Fibroblast of pulmonary artery (primary cell): ENCODE results near the gene MMP13.
A peak's percentile ranks its signal among the peaks of the same experiment; 100 is the strongest.
"Not testable (repeated sequence)": the region's sequence is repeated elsewhere in the genome, so short reads cannot be mapped to it uniquely, and the experiment has no call there.

Experiments used
- DNase-seq: peaks from one replicate; pipeline ENCODE4 v3.0.0-alpha.2; 2010; ENCODE audit warnings: low read depth
- H3K4me3 ChIP-seq: replicated peaks from 2 replicates; pipeline ENCODE4 v1.5.1; 2011; ENCODE audit warnings: low read depth, mild to moderate bottlenecking, control low read depth, low read length, moderate library complexity
- TF ChIP-seq, protein P1 (sequence below): IDR thresholded peaks from 2 replicates; pipeline ENCODE4 v1.5.1; 2011; ENCODE audit warnings: mild to moderate bottlenecking, control low read depth, low read length, inconsistent platforms; ENCODE audit errors: missing control alignments

MMP13 gene

DNA sequence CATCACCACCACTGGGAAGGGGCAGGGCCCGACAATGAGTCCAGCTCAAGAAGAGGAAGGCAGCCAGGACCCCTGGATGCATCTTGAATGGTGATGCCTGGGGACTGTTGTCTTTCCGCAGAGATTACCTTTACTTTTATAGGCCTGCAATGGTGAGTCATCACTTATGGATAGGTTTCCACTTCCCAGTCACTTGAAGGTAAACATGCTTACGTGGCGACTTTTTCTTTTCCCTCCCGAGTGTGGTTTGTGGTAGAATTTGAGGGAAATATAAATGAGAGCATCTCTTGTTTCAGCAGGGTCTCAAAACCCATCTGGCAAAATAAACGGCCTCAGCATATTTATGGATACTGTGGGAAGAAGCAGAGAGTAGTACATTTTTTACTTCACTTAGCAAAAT is at the start of gene MMP13:
Gene MMP13 (minus strand): TSS at position 109 of the 400 bp plus-strand sequence. CDS start 27 bp downstream, at position 82.
- H3K4me3 ChIP-seq: no peak within 1 kb of the TSS
- DNase-seq: no peak
- TF ChIP-seq, protein P1, sequence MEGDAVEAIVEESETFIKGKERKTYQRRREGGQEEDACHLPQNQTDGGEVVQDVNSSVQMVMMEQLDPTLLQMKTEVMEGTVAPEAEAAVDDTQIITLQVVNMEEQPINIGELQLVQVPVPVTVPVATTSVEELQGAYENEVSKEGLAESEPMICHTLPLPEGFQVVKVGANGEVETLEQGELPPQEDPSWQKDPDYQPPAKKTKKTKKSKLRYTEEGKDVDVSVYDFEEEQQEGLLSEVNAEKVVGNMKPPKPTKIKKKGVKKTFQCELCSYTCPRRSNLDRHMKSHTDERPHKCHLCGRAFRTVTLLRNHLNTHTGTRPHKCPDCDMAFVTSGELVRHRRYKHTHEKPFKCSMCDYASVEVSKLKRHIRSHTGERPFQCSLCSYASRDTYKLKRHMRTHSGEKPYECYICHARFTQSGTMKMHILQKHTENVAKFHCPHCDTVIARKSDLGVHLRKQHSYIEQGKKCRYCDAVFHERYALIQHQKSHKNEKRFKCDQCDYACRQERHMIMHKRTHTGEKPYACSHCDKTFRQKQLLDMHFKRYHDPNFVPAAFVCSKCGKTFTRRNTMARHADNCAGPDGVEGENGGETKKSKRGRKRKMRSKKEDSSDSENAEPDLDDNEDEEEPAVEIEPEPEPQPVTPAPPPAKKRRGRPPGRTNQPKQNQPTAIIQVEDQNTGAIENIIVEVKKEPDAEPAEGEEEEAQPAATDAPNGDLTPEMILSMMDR: no peak

DNA sequence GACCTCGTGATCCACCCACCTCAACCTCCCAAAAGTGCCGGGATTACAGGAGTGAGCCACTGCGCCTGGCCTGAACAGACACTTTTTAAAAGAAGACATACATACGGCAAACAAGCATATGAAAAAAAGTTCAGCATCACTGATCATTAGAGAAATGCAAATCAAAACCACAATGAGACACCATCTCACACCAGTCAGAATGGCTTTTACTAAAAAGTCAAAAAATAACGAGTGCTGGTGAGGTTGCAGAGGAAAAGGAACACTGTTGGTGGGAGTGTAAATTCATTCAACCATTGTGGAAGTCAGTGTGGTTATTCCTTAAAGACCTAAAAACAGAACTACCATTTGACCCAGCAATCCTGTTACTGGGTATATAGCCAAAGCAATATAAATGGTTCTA is 48.7 kb upstream of the MMP13 start:
- not testable (repeated sequence) for H3K4me3 ChIP-seq

DNA sequence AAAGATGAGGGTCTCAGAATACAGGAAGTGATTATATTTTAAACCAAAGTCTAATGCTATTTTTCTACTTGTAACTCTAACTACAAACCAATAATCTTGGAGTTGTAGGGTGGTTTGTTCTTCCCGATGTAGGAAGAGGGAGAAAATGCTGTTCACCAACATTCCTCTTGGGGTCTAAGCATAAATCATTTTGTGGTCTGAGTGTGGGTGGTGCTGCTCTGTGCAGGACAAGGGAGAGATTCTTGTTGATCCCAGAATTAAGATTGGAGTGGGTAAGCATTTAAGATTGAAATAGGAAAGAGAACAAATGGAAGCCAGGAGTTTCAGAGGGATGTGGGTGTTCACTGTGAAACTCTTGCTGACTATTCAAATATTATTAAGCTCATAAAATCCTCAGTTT is 38.6 kb upstream of the MMP13 start:
- H3K4me3 ChIP-seq: no peak overlapping the region
- no peak for DNase-seq
- TF ChIP-seq, protein P1: no peak

More for the DNA sequence above, 48.7 kb upstream of the MMP13 start:
- not testable (repeated sequence) for DNase-seq

DNA sequence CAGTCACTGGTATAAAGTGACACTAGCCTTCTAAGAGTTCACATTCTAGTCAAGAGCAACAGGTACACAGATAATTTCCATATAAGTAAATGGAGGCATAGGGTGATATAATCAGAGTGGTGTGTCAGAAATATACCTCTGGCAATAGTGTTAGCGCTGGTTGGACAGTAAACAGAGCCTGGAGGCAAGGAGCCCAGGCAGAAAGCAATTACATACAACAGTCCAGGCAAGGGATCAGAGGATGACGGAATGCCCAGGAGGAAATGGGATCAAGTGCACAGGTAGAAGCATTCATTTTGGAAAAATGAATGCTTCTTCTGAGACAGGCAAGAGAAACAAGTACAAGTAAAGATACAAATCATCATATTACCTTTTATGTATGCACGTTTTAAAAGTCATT is 36.2 kb upstream of the MMP13 start:
- TF ChIP-seq, protein P1: no peak
- no peak for DNase-seq
- no peak overlapping the region for H3K4me3 ChIP-seq

DNA sequence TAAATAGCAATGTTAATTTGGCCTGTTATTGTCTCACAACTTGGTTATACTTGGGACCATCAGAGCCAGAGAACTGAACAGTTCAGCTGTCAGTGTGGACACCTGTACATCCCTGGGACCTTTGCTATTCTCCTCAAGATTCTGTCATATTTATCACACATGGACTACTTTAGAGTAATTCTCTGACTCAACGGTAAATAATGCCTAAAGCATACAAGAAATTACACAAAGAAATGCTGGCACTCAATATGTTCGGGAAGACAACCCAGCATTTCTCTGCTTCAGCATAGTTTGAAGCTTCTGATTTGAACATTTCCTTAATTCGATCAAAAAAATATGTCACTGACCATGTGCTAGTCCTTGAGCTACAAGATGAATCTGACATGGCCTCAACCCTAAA is 34.6 kb upstream of the MMP13 start:
- TF ChIP-seq, protein P1: no peak
- H3K4me3 ChIP-seq: no peak overlapping the region
- no peak for DNase-seq

DNA sequence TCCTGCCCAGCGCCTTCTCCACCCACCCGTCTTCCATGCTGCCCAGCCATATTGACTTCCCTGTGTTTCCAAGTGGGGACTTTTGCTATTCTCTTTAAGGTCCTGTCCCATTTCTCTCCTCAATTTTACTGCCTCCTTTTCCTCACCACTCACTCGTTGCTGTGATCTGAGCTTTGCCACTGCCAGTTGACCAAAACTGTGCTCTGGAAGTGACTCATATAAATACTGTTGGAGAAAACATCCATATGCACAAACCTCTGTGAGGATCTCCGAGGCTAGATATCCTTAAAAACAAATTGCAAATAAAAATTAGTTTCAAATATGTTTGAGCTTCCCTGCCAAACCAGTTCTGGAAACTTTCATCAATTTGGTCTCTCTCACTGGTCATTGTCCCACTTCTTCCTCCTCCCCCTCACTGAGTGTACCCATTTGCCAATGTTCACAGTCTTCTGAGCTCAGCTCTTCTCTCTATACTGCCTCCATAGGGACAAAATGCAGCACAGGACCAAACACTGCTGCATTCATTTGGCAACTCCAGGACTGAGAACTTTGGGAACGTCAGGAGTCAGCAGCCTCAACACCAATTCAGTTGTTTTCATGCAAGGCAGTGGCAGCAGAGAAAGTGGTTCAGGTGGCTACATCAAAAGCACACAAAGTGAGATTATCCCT is 34.0 kb upstream of the MMP13 start:
- H3K4me3 ChIP-seq: no peak overlapping the region
- TF ChIP-seq, protein P1: no peak
- no peak for DNase-seq

DNA sequence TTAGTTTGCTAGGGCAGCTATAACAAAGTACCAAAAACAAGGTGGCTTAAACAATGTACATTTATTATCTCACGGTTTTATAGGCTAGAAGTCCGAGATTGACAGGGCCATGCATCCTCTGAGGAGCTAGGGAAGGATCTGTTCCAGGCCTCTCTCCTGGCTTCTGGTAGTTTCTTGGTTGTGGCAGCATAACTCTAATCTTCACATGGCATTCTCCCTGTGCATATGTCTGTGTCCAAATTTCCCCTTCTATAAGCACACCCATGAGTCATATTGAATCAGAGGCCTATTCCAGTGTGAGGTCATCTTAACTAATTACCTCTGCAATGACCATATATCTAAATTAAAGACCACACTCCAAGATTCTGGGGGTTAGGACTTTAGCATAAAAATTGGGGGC is 31.3 kb upstream of the MMP13 start:
- no peak overlapping the region for H3K4me3 ChIP-seq
- TF ChIP-seq, protein P1: no peak
- DNase-seq: peak; percentile 31
